Central memory CD4-positive, alpha-beta T cell (primary cell): Measurements from ENCODE around the gene UBD.

Source experiments
- DNase-seq: peaks from one replicate; pipeline ENCODE4 v3.0.0; 2022
- total RNA-seq, 3 experiments: gene quantifications; one replicate each; lab custom pipeline; 2026; lab: John Stamatoyannopoulos, UW

UBD gene
- total RNA-seq = 0 reads per million in 3 experiments

DNA sequence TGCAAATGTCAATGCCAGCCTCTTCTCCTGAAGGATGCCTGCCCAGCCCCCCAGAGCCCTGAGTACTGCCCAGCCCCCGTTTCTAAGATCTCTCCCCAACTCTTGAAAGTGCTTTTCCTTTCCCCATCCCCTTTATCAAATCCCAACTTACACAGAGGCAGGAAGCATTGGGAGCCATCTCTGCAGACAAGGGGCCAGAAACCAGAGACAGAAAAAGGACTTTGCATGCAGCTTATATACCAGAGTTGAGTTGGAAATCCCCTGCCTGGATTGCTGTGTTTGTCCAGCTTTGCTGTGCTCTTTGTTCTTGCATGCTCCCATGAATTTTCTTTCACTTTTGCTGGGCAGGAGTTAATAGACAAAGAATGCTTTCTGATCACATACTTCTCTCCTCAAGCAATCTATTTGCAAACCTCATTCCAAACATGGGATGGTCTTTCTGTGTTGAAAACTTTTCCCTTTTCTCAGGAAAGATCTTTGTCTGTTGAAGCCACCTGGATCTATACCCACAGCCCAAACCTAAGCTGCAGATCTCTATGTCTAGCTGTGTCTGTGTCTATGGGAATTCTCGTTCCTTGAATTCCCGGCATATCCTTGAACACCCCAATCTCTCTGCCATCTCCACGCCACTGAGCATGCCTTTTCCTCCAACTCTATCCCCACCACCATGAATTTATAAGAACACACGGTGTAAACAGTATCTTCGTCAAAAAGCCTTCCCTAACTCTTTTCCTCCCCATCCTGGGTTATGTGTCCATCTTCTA lies at the start of gene UBD:
UBD (minus strand) TSS at position 209 of the 764 bp plus-strand sequence; CDS start at position 178, 31 bp downstream.
- no peak for DNase-seq

GRCh38 chr6:29608131-29608530 lies 48.6 kb upstream of the UBD start:
- DNase-seq = no peak

GRCh38 chr6:29603930-29604329 lies 44.4 kb upstream of the UBD start:
- DNase-seq = no peak

DNA sequence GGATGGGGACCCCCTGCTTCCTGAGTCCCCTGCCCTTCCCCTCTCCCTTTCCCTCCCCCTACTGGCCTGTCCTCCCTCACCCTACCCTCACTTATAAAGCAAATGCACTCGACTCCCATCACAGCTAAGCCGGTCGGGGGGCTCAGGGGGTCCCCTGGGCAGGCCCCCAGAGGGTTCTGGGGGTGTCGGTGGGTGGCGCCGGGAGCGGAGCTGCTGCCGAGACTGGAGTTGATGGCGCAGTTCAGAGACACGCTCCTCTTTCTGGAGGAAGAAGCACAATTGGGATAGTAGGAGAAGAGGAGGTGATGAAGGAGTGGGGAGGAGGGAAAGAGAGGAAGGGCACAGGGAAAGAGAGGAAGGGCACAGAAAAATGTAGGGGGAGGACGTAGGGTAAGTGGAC lies 43.9 kb upstream of the UBD start:
- no peak for DNase-seq

DNA sequence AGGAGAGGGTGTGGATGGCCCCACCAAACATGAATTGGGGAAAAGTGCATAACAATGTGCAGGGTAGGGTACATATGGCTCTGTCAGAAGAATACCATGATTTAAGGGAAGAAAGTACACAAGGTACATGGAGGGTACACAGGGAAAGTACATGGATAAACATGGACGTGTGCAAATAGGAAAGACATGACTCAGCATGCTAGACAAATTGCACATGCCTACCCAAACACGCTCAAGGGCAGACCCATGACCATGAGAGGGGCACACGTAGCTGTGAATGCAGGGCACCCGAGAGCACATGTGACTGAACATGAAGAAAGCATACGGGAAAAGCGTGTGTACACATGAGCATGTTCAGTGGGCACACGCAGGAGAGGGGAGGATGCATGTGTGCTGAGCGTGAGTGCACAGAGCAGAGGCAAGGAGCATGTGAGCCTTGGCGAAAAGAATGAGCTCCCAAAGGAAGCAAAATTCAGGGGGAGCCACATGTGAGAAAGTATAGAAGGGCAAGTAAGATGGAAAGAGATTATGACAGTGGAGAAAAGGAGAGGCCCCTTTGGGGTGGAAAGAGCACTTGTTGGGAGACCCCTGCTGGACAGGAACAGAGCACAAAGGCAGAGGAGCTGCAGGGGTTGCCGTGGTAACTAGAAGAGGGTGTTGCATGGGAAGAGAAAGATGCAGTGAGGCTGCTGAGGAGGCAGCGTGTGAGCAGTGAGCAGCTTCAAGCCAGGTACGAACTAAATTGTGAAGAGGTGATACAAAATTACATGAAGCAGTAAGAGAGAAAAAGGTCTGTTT lies 43.2 kb upstream of the UBD start:
- DNase-seq = no peak

DNA sequence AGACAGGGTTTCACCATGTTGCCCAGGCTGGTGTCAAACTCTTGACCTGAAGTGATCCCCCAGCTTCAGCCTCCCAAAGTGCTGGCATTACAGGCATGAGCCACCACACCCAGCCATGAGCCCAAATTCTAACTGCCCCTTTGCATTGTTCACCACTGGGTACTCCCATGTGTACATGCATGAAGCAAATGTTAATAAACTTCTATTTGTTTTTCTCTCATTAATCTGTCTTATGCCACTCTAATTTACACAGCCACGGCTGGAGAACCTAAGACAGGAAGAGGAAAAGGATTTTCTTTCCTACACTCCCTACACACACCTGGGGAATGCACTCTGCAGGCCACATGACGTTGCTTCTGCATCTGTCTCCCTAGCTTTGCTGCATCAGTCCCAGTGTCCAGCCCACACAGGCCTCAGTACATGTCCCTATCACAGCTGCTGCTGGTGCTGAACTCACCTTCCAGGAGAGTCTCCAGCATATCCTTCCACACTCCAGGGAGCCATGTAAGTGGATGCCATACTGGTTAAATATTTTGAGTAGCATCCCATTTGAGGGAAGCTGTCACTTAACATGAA lies 38.7 kb upstream of the UBD start:
- DNase-seq = no peak

DNA sequence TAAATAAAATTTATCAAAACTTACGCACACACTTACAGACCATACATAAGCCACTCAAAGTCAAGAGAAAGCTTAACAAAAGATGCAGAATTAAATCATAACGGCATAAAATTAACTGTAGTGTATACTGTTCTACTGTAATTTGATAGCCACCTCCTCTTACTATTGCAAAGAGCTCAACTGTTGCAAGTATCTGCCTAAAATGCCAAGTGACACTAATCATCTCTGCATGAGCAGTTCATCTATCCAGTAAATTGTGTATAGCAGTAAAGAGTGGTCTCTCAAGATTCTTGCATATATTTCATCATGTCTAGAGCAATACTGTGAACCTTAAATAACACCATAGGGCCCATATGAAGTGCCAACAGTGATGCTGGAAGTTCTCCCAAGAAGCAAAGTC lies 37.7 kb upstream of the UBD start:
- no peak for DNase-seq

DNA sequence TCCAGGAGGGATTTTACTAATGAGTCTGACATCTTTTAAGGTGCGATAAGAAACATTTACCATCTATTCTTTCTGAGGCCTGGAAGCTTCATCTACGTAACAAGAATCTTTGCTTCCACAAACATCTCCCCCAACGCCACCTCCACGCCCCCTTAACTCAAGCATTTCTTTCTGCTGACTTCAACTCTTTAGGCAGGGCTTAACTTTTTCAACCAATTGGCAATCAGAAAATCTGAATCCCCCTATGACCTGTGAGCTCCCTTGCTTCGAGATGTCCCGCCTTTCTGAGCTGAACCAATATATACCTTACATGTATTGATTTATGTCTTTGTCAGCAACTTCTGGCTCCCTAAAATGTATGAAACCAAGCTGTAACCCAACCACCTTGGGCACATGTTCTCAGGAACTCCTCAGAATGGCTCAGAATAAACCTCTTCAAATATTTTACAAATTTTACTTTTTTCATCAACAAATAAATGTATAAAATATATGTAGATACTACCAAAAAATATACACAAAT lies 36.9 kb upstream of the UBD start:
- no peak for DNase-seq

DNA sequence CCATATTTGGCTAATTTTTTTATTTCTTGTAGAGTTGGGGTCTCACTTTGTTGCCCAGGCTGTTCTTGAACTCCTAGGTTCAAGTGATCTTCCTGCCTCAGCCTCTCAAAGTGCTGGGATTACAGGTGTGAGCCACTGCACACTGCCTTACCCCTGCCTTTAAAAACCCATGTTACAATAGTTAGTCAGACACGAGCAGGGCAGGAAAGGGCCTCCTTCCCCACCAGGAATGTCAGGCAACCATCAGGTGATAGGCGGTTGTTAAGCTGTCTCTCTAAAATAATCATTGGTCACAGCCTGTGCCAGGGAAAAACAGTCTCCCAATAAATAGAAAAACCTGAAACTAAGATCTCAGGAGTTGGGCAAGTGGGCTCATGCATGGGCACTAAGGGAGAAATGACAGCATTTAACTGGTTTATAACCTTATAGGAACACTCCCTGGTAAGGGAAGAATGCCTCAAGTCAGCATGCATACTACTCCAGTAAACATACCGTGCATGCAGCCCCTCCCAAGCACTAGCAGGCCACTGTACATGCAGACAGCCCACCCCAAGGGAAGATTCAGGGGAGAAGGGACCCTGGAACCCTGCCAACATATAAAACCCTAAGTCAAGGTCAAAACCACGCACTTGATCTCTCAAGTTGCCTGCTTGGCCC lies 33.8 kb upstream of the UBD start:
- no peak for DNase-seq

DNA sequence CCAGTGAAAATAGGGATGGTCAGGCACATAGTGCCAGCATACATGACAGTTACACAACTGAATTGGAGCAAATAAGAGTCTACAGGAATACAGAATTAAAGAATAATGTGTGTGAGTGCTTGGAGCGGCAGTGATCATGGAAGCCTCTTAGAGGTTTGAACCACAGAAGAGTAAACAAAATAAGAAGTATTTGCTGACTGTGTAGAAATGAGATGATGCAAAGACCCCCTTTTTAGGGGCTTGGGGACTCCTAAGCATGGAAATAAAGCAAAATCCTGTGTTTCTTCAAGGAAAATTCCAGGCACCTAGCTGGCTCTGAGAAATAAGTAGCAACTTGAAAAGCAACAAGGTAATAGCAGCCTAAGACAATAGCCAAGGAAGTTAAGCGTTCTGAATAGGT lies 32.1 kb upstream of the UBD start:
- no peak for DNase-seq

DNA sequence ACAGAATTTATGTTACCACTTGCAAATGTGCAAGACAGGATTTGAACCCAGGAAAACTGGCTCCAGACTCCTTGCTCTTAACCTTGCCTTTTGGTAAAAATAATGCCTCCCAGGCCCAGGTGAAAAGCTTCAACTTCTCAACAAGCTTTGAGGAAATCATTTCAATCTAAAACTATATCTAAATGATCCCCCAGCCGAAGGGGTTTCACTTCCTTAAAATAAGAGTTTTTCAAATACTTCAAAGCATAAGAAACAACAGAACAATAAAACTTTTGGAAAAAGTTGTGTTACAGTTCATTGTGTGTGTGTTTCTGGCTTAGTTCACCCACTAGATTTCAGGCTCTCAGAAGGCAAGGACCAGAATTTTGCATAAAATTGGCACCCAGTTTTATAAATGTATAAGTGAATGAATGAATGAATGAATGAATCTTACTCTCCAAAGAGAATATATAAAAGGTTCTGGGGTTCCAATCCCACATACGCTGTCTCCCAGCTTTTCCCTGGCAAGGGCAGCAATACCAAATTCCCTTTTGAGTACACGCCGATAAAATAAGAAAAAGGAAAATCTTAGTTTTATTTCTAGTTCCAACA lies 30.8 kb upstream of the UBD start:
- DNase-seq = no peak

DNA sequence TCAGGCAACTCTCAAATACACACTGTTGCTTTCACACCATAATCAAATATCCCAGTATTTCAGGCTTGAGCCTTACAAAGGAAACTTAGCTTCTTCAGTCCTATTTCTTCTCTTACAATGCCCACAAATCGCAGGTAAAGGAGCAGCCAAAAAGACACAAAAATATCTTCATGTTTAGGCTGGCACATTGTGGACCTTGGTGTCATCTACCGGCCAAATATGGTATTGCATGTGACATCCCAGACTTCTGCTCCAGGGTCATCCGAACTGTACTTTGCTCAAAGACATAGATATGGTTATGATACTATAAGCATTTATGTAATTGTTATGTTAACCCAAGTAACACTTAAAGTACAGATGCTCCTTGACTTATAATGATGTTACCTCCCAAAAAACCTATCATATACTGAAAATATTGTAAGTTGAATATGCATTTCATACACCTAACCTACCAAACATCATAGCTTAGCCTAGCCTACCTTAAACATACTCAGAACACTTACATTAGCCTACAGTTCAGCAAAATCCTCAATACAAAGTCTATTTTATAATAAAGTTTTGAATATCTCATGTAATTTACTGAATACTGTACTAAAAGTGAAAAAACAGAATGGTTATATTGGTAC lies 30.0 kb upstream of the UBD start:
- DNase-seq = peak; percentile 33

DNA sequence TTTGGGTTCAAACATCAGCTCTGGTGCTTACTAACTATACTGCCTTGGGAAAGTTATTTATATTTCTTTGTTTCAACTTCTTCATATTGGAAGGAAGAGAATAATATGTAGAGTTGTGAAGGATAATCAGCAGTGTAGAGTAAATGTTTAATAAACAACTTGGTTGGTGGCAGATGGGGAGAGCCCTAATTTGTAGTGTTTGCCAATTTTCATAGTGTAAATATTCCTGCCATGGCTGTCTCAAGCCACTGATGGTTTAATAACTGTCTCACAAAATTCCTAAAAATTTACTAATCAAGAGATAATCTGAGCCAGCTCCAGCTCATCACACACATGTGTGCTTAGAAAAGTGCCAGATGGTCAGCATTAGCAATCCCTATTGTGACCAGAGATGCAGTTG lies 25.3 kb upstream of the UBD start, which contains the start of gene OR2H2:
OR2H2 (plus strand) TSS at position 301 of the 400 bp plus-strand sequence. CDS start 2,824 bp downstream, outside the sequence.
- DNase-seq = no peak

DNA sequence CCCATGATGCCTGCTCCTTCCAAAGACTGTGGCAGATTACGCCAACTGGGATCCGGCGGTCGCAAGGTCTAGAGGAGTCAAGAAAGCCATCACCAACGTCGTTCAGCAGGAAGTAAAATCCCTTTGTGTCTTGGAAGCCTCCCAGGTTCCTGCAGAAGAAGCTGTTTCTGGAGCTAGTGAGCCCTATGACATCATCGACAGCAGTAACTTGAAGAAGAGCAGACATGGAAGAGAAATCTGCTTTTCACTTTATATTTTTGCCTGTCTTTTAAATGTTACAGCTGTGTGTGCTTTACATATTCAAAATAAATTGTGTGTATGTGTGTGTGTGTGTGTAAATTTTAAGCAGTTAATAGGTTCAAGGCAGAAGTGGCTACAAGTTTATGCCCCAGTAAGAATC lies 18.0 kb upstream of the UBD start:
- no peak for DNase-seq

GRCh38 chr6:29576056-29576455 lies 16.5 kb upstream of the UBD start:
- no peak for DNase-seq

- DNase-seq = no peak
These were observed 8.5 kb upstream of the UBD start for GRCh38 chr6:29567991-29568390.

GRCh38 chr6:29567541-29567940 lies 8.0 kb upstream of the UBD start:
- DNase-seq = no peak

DNA sequence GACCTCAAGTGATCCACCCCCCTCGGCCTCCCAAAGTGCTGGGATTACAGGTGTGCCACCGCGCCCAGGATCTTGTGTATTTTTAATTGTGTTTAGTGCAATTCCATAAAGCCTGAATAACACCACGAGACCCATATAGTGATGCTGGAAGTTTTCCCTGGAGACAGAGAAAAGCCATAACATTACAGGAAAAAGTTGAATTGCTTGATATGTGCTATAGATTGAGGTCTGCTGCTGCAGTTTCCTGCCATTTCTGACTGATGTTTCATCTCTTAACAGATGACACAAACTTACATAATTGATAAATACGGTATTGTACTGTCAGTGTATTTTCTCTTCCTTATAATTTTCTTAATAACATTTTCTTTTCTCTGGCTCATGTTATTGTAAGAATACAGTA lies 7.3 kb upstream of the UBD start:
- DNase-seq = no peak

GRCh38 chr6:29564875-29565274 lies 5.3 kb upstream of the UBD start:
- DNase-seq = no peak

DNA sequence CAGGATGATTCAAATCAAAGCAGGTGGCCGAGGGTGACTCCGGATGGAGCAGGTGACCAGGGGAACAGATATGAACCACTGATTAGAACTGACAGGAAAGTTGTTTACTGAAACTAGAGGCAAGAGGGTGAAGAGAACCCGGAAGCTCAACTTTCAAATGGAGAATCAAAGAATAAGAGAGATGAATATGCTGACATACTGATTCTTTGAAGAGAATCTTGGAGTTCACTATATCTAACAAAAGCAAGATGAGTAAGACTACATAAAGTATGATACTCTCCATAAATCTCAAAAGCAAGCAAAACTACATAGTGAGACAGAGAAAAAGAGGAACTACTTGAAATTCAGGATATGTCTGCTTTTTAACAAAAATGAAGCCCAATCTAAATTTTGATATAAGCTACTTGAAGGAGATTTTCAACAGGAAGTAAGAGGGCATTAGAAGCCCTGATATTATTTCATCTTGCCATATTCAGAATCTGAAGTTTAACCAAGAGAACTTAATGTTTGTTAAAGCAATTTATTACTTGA lies 4.0 kb upstream of the UBD start:
- DNase-seq = no peak

- no peak for DNase-seq
These were observed 2.2 kb upstream of the UBD start for GRCh38 chr6:29561606-29562181.
